ENCODE results near the gene WDR12.
"Not testable (repeated sequence)": the region's sequence is repeated elsewhere in the genome, so short reads cannot be mapped to it uniquely, and the experiment has no call there.

WDR12 gene

DNA sequence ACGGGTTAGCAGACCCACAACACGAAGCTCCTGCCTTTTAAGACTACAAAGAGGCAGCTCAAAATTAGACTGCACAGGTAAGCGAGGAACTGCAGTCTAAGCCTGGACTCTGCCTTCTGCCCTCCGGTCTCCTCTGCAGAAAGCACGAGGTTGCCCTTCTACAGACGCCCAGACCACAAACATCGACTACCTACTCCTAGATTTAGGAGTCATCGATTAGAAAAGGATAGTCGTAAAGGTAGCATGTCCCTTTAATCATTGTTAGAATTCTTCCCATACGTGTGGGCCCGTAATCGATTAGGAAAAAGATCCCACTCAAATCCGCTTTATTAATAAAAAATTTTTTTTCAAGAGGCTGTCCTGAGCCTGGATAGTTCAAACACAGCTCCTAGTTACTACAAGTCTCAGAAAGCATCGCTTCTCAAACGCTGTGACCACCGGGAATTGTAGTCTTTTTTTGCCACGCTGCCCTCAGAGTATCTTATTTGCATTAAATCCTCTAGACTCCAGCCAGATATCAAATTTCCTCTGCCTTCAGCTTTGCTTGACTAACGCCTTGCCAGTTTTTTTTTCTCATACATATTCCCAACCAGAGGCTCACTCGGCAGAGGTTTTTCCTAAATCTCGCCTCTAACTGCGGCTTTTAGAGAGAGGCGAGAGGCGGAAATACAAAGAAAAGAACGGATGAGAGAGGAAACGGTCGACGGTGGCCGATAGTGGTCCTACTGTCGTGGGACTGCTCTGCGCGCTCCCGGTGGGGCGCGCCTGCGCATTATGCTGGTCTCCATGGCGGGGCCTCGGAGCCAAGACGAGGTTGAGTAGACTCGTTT, at the start of gene WDR12, which contains the start of gene CARF:
Gene WDR12 (minus strand): TSS at position 162 of the 830 bp plus-strand sequence. CDS start 197 bp downstream, outside the sequence.
Gene CARF (plus strand): TSS at position 764 of the 830 bp plus-strand sequence. CDS start 29,628 bp downstream, outside the sequence.
- peak; percentile 80 for DNase-seq

GRCh38 chr2:202960524-202960923, 49.1 kb upstream of the WDR12 start:
- no peak for DNase-seq

DNA sequence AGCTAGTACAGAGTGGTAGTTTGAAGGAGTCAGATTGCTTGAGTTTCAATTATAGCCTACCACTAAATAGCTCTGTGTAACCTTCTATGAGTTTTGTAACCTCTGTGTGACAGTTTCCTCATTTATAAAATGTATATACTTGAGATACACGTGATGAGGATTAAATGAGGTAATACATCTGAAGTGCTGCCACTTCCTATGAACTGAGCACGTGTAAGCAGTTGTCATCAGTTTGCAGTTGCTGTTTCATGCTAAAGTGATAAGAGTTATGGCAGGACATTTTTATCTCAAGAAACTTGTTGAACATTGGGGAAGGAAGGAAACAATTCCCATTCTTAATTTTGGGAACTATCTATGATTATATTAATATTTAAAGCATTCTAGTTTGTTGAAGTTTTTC, 39.1 kb upstream of the WDR12 start:
- DNase-seq = no peak

GRCh38 chr2:202949333-202949732, 37.9 kb upstream of the WDR12 start:
- not testable (repeated sequence) for DNase-seq

DNA sequence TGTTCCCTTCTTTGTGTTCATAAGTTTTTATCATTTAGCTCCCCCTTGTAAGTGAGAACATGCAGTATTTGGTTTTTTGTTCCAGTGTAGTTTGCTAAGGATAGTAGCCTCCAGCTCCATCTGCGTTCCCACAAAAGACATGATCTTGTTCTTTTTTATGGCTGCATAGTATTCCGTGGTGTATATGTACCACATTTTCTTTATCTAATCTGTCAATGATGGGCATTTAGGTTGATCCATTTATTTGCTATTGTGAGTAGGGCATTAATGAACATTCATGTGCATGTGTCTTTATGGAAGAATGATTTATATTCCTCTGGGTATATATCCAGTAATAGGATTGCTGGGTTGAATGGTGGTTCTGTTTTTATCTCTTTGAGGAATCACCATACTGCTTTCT, 34.0 kb upstream of the WDR12 start:
- DNase-seq = no peak

- no peak for DNase-seq
These were observed 33.3 kb upstream of the WDR12 start for GRCh38 chr2:202944816-202945215.

DNA sequence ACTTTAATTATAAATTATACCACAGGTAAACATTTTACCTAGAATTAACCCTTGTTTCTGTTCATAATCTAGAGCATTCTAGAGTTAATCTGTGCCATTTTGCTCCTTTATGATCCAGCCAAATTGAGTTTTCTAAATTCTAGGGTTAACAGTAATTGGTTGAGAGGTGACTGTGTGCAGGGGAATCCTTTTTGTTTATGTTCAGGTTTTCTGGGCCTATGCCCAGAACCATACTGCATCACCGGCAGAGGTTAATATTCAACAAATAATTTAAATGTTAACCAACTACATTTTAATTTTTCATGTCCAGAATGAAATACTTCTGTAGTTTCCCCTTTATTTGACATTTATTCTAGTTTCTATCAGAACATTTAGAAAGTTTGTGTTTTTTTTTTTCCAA, 32.9 kb upstream of the WDR12 start:
- no peak for DNase-seq

DNA sequence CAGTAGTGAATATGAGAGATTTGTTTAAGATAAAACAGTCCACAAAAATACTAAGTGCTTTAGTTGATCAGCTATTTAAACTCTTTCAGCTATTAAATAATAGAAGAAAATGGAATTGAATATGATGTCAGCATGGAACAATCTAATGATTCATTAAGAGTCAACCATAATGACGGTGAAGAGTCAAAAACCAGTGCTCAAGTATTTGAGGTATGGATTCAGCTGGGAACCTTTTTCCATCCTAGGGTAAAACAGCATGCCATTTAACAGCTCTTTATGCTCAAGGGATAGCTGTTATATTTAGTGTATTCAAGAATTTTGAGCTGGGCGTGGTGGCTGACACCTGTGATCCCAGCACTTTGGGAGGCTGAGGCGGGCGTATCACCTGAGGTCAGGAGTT, 30.3 kb upstream of the WDR12 start:
- DNase-seq = no peak

- no peak for DNase-seq
These were observed 27.5 kb upstream of the WDR12 start for GRCh38 chr2:202938960-202939359.

DNA sequence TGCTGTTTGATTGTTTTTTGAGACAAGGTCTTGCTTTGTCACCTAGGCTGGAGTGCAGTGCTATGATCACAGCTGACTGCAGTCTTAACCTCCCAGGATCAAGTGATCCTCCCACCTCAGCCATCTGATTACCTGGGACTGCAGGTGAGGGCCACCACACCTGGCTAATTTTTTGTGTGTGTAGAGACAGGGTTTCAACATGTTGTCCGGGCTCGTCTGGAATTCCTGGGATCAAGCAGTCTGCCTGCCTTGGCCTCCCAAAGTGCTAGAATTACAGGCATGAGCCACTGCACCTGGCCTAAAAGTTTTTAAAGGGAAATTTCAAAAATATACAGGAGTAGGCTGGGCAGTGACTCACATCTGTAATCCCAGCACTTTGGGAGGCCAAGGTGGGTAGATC, 23.0 kb upstream of the WDR12 start:
- no peak for DNase-seq

DNA sequence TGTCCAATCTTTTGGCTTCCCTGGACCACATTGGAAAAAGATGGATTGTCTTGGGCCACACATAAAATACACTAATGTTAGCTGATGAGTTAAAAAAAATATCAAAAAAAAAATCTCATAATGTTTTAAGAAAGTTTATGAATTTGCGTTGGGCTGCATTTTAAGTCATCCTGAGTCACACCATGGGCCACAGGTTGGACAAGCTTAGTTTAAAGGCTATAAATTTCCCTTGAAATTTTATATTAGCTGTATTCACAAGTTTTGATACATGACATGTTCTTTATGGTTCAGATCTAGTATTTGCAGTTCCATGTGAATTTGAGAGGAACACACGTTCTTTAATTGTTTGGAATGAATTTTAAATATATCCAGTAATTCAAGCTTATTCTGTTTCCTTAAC, 22.5 kb upstream of the WDR12 start:
- DNase-seq = no peak

- no peak for DNase-seq
These were observed 21.7 kb upstream of the WDR12 start for GRCh38 chr2:202933139-202933510.

- no peak for DNase-seq
These were observed 21.1 kb upstream of the WDR12 start for GRCh38 chr2:202932425-202933138.

GRCh38 chr2:202918860-202919259, 7.4 kb upstream of the WDR12 start:
- no peak for DNase-seq

- not testable (repeated sequence) for DNase-seq
These were observed 1.1 kb upstream of the WDR12 start for GRCh38 chr2:202912342-202913201.

GRCh38 chr2:202911203-202911511, 316 bp downstream of the WDR12 start:
- no peak for DNase-seq

- no peak for DNase-seq
These were observed 775 bp downstream of the WDR12 start for GRCh38 chr2:202910698-202911097.

DNA sequence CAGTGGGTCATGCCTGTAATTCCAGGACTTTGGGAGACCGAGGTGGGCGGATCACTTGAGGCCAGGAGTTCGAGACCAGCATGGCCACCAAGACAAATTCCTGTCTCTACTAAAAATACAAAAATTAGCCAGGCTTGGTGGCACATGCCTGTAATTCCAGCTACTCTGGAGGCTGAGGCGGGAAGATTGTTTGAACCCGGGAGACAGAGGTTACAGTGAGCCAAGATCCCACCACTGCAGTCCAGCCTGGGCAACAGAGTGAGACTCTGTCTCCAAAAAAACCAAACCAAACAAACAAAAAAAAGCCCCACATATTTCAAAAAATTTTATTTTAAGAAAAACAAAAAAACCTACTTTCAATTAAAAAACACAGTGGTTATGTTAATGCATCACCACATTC, 1.2 kb downstream of the WDR12 start:
- not testable (repeated sequence) for DNase-seq

DNA sequence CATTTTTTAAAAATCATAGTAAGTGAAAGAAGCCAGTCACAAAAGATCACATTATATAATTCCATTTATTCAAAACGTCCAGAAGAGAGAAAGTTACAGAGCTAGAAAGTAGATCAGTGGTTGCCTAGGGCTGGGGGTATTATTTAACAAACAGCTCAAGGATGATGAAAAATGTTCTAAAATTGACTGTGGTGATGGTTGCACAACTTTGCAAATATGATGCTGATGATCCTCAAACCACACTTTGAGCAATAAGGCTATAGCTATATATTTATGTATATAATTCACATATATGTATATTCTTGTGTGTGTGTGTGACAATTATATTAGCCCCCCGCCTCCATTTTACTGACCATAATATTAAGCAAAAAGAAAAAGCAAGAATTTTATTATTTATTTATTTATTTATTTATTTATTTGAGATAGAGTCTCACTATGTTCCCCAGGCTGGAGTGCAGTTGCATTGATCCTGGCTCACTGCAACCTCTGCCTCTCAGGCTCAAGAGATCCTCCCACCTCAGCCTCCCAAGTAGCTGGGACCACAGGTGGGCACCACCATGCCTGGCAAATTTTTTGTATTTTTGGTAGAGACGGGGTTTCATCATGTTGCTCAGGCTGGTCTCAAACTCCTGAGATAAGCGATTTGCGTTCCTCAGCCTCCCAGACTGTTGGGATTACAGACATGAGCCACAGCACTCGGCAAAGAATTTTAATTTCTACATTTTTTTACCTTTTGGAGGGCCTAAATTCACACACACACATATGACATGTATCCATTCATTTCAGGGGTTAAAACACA, 1.9 kb downstream of the WDR12 start:
- DNase-seq = no peak

DNA sequence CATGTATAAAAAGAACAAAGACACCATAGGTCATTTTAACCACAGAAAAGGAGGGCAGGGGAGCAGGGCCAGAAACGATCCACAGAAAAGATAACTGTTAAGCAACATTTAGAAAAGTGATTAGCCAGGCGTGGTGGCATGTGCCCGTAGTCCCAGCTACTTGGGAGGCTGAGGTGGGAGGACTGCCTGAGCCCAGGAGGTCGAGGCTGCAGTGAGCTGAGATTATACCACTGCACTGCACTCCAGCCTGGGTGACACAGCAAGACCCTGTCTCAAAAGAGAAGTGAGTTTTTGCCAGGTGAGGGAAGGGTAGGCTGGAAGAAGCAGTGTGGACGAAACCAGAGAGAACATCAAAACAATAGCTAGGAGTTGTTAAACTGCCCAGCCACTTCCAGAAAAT, 3.3 kb downstream of the WDR12 start:
- DNase-seq = no peak

GRCh38 chr2:202905507-202905906, 6.0 kb downstream of the WDR12 start:
- DNase-seq = not testable (repeated sequence)

- DNase-seq = no peak
These were observed 26.3 kb downstream of the WDR12 start for GRCh38 chr2:202885190-202885589.
